ENCODE results near the gene IKZF1.

GRCh38 chr7:50309721-50310120, 5.2 kb downstream of the IKZF1 start:
- TF ChIP-seq CTCF (IDR thresholded peaks at IDR 0.05; ENCODE audit: low read depth, low read length, poor library complexity, severe bottlenecking) (no peak), EZH2phosphoT487 (IDR thresholded peaks at IDR 0.05; ENCODE audit: borderline replicate concordance, low read length) (no peak)
